Ishikawa (cell line): ENCODE data around the gene GNL3.

Experiments used
- CEBPB ChIP-seq: IDR thresholded peaks from 2 replicates; pipeline ENCODE4 v1.6.1; 2012
- CREB1 ChIP-seq: IDR thresholded peaks from 2 replicates; pipeline ENCODE4 v1.6.1; 2012; ENCODE audit warnings: low read depth
- EGR1 ChIP-seq: IDR thresholded peaks from 2 replicates; pipeline ENCODE4 v1.6.1; 2012
- EP300 ChIP-seq: IDR thresholded peaks from 2 replicates; pipeline ENCODE4 v1.6.1; 2012; ENCODE audit warnings: borderline replicate concordance
- FOXM1 ChIP-seq: IDR thresholded peaks from 2 replicates; pipeline ENCODE4 v1.6.1; 2012; ENCODE audit warnings: low read depth, borderline replicate concordance
- MAX ChIP-seq: IDR thresholded peaks from 2 replicates; pipeline ENCODE4 v1.6.1; 2012
- NFIC ChIP-seq: IDR thresholded peaks from 2 replicates; pipeline ENCODE4 v1.6.1; 2012
- RAD21 ChIP-seq: IDR thresholded peaks from 2 replicates; pipeline ENCODE4 v1.6.1; 2012; ENCODE audit warnings: low read depth
- REST ChIP-seq: IDR thresholded peaks from 2 replicates; pipeline ENCODE4 v1.6.1; 2012; ENCODE audit warnings: low read depth, mild to moderate bottlenecking
- TAF1 ChIP-seq: IDR thresholded peaks from 2 replicates; pipeline ENCODE4 v1.6.1; 2012; ENCODE audit warnings: low read depth, mild to moderate bottlenecking
- TCF12 ChIP-seq: IDR thresholded peaks from 2 replicates; pipeline ENCODE4 v1.6.1; 2012; ENCODE audit warnings: low read depth
- TEAD4 ChIP-seq: IDR thresholded peaks from 2 replicates; pipeline ENCODE4 v1.6.1; 2012
- YY1 ChIP-seq: IDR thresholded peaks from 2 replicates; pipeline ENCODE4 v1.6.1; 2012; ENCODE audit warnings: low read depth
- ZBTB7A ChIP-seq: IDR thresholded peaks from 2 replicates; pipeline ENCODE4 v1.6.1; 2012; ENCODE audit warnings: low read depth
- TF ChIP-seq, protein P1 (sequence below): IDR thresholded peaks from 2 replicates; pipeline ENCODE4 v1.6.1; 2012

The GNL3 gene

DNA sequence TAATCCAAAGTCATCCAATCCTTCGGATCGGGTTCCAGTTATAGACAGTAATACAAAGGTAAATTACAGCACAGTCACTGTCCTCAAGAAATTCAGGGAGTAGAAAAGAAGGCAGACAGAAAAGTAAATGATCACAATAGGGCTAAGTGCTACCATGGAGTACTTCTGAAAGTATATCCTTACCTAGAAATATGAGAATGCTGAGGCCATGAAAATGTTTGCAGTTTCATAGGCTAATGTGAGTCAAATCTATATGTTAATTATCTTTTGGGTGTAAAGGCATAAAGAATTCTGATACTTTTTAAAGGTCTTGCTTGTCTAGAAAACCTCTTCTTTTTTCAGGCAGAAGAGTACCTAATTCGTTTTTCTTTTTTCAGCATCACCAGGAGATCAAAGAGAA is 29.9 kb upstream of the GNL3 start:
- TF ChIP-seq TEAD4 (no peak), REST (no peak), EGR1 (no peak), CEBPB (no peak), TCF12 (no peak), EP300 (no peak), FOXM1 (no peak), YY1 (no peak), CREB1 (no peak), MAX (no peak), ZBTB7A (no peak), NFIC (no peak), TAF1 (no peak), RAD21 (no peak)
- TF ChIP-seq, protein P1, sequence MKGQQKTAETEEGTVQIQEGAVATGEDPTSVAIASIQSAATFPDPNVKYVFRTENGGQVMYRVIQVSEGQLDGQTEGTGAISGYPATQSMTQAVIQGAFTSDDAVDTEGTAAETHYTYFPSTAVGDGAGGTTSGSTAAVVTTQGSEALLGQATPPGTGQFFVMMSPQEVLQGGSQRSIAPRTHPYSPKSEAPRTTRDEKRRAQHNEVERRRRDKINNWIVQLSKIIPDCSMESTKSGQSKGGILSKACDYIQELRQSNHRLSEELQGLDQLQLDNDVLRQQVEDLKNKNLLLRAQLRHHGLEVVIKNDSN = no peak

DNA sequence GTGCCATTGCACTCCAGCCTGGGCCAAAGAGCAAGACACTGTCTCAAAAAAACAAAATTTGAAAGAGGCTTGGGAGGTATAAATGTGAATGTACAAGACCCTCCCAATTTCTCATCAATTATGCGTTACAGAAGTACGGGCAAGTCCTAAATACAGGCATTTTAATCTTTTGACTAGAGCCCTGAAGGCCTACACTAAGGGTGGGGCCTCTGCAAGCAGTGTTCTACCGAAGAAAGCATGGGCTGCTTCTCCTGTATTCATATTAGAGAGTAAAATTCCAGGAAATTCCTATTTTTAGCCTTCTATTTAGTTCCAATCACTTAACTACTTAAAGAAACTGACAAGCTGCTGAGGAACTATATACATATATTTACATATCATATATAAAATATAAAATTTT is 25.8 kb upstream of the GNL3 start:
- TF ChIP-seq ZBTB7A = no peak
- no peak for TF ChIP-seq TEAD4
- TF ChIP-seq, protein P1 = no peak
- TF ChIP-seq NFIC = no peak
- no peak for TF ChIP-seq CEBPB
- TF ChIP-seq EGR1 = no peak
- no peak for TF ChIP-seq TAF1
- no peak for TF ChIP-seq FOXM1
- TF ChIP-seq REST = no peak
- no peak for TF ChIP-seq CREB1
- TF ChIP-seq YY1 = no peak
- no peak for TF ChIP-seq RAD21
- no peak for TF ChIP-seq TCF12
- TF ChIP-seq MAX = no peak
- TF ChIP-seq EP300 = no peak

DNA sequence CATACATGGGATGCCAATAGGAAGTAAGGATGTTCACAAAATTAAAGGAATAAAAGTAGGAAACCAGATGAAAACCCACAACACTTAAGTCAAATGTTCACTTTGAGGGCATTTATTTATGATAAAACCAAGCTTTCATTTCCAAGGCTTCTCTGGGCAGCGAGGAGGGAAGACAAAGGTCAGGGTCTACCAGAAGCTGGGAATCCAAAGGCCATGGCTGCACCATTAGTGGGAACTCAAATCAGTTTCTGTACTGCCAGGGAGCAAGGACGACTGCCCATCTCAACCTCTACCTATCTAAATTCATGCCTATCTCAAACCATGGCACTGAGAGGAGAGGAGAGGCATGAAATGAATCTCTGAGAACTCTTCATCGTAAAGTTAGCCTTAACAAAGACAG is 22.7 kb upstream of the GNL3 start:
- TF ChIP-seq RAD21 (no peak), ZBTB7A (no peak), EP300 (no peak)
- TF ChIP-seq, protein P1 = no peak

DNA sequence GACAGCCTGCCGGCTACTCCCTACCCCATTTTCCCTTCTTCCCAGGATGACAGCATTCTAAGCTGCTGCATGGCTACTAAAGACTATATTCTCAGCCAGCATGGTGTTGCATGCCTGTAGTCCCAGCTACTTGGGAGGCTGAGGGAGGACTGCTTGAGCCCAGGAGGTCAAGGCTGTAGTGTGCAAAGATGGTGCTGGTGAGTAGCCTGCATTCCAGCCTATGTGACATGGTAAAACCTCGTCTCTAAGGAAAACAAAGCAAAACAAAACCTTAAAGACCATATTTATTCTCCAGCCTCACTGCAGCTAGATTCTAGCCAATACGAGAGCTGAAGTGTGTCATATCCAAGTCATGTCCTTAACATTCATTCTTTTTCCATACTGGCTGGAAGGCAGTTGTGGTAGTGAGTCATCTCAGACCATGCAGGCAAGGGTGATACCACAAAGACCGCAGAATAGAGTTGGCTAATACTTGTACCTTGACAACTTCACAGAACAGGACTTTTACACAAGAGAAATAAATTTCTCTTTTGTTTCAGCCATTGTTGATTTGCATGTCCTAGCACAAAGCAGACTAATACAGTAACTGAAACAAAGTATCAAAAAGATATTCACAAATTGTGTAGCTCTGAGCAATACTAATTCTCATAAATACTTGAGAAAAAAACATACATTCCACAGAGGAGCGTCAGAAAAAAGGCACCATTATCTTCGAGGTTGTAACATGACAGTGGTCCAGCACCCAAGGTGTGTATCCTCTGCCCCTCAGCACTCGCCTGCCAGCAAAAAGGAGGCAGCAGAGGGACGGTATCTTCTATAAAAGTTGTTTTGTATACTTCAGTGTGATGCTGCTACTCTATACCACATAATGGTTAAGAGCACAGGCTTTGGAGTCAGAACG is 15.0 kb upstream of the GNL3 start:
- TF ChIP-seq YY1 (no peak), CEBPB (no peak), RAD21 (no peak), EP300 (no peak), EGR1 (no peak), ZBTB7A (no peak), TEAD4 (no peak), CREB1 (no peak), MAX (no peak), TCF12 (no peak), REST (no peak), TAF1 (no peak), NFIC (no peak), FOXM1 (no peak)
- TF ChIP-seq, protein P1 = no peak
